ENCODE measurements around the gene SFTPB. TPM values are rescaled to one million over a fixed set of nuclear protein-coding genes. Genes with fewer than 3 reads are reported as not detected.

The SFTPB gene
- total RNA-seq, 1 experiment from 2014 or later = not detected

- CTCF ChIA-PET = interaction anchor here (1.3 to 1.4 kb wide), 3 partner anchors 28 to 70 kb away, joined by 3 to 9 read pairs (median 7); no protein-coding TSS in a partner anchor
- no peak for DNase-seq
- H3K27me3 Mint-ChIP-seq (ENCODE audit: unreplicated experiment) = no peaks in the 10 kb centered on the region
- TF ChIP-seq, protein P1, sequence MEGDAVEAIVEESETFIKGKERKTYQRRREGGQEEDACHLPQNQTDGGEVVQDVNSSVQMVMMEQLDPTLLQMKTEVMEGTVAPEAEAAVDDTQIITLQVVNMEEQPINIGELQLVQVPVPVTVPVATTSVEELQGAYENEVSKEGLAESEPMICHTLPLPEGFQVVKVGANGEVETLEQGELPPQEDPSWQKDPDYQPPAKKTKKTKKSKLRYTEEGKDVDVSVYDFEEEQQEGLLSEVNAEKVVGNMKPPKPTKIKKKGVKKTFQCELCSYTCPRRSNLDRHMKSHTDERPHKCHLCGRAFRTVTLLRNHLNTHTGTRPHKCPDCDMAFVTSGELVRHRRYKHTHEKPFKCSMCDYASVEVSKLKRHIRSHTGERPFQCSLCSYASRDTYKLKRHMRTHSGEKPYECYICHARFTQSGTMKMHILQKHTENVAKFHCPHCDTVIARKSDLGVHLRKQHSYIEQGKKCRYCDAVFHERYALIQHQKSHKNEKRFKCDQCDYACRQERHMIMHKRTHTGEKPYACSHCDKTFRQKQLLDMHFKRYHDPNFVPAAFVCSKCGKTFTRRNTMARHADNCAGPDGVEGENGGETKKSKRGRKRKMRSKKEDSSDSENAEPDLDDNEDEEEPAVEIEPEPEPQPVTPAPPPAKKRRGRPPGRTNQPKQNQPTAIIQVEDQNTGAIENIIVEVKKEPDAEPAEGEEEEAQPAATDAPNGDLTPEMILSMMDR (IDR thresholded peaks at IDR 0.05; ENCODE audit: unreplicated experiment) = no peak
- no peak overlapping the region for H3K27ac Mint-ChIP-seq (ENCODE audit: unreplicated experiment)
- H3K9me3 Mint-ChIP-seq (ENCODE audit: low read depth, unreplicated experiment) = peaks cover 3% of the 10 kb centered on the region
- peaks cover 45% of the 10 kb centered on the region for H3K4me1 Mint-ChIP-seq (ENCODE audit: low read depth, unreplicated experiment)
- no TSS peak for BruUV-seq (replicated peaks)
- H3K36me3 Mint-ChIP-seq (ENCODE audit: insufficient read depth, unreplicated experiment) = peaks cover 15% of the 10 kb centered on the region
- no peak overlapping the region for H3K4me3 Mint-ChIP-seq (ENCODE audit: low read depth, unreplicated experiment)
- intact Hi-C loops (cut with micrococcal nuclease; ENCODE audit: unreplicated experiment) = loop anchor here (1.0 to 5.0 kb wide), 2 partner anchors 27 to 59 kb away; no protein-coding TSS in a partner anchor
Measured at GRCh38 chr2:85706599-85707296, 38.7 kb upstream of the SFTPB start.

GRCh38 chr2:85706063-85706462, 38.1 kb upstream of the SFTPB start:
- BruUV-seq (replicated peaks) = no TSS peak
- H3K4me1 Mint-ChIP-seq (ENCODE audit: low read depth, unreplicated experiment) = peaks cover 51% of the 10 kb centered on the region
- H3K27ac Mint-ChIP-seq (ENCODE audit: unreplicated experiment) = peak overlapping the region; percentile 79
- TF ChIP-seq, protein P1 (IDR thresholded peaks at IDR 0.05; ENCODE audit: unreplicated experiment) = no peak
- H3K4me3 Mint-ChIP-seq (ENCODE audit: low read depth, unreplicated experiment) = no peak overlapping the region
- intact Hi-C loops (cut with micrococcal nuclease; ENCODE audit: unreplicated experiment) = loop anchor here (5.0 kb wide), 1 partner anchor 59 kb away; no protein-coding TSS in a partner anchor
- H3K36me3 Mint-ChIP-seq (ENCODE audit: insufficient read depth, unreplicated experiment) = peaks cover 15% of the 10 kb centered on the region
- DNase-seq = no peak
- no peaks in the 10 kb centered on the region for H3K27me3 Mint-ChIP-seq (ENCODE audit: unreplicated experiment)
- CTCF ChIA-PET = interaction anchor here (1.5 kb wide), 1 partner anchor 66 kb away, joined by 4 read pairs; no protein-coding TSS in a partner anchor
- peaks cover 3% of the 10 kb centered on the region for H3K9me3 Mint-ChIP-seq (ENCODE audit: low read depth, unreplicated experiment)

- CTCF ChIA-PET = interaction anchor here (1.5 kb wide), 1 partner anchor 66 kb away, joined by 4 read pairs; no protein-coding TSS in a partner anchor
- Mint-ChIP-seq H3K27ac (ENCODE audit: unreplicated experiment) (peak overlapping the region; percentile 79), H3K36me3 (ENCODE audit: insufficient read depth, unreplicated experiment) (peaks cover 15% of the 10 kb centered on the region), H3K4me1 (ENCODE audit: low read depth, unreplicated experiment) (peaks cover 51% of the 10 kb centered on the region), H3K27me3 (ENCODE audit: unreplicated experiment) (no peaks in the 10 kb centered on the region), H3K9me3 (ENCODE audit: low read depth, unreplicated experiment) (peaks cover 3% of the 10 kb centered on the region), H3K4me3 (ENCODE audit: low read depth, unreplicated experiment) (no peak overlapping the region)
- BruUV-seq (replicated peaks) = no TSS peak
- TF ChIP-seq, protein P1 (IDR thresholded peaks at IDR 0.05; ENCODE audit: unreplicated experiment) = no peak
- intact Hi-C loops (cut with micrococcal nuclease; ENCODE audit: unreplicated experiment) = loop anchor here (5.0 kb wide), 1 partner anchor 58 kb away; no protein-coding TSS in a partner anchor
- peak; percentile 49 for DNase-seq
Measured at GRCh38 chr2:85705680-85706039, 37.7 kb upstream of the SFTPB start.

GRCh38 chr2:85704800-85705679, 37.0 kb upstream of the SFTPB start:
- Mint-ChIP-seq H3K9me3 (ENCODE audit: low read depth, unreplicated experiment) (peaks cover 3% of the 10 kb centered on the region), H3K27ac (ENCODE audit: unreplicated experiment) (peak overlapping the region; percentile 79), H3K27me3 (ENCODE audit: unreplicated experiment) (no peaks in the 10 kb centered on the region), H3K4me1 (ENCODE audit: low read depth, unreplicated experiment) (peaks cover 51% of the 10 kb centered on the region), H3K36me3 (ENCODE audit: insufficient read depth, unreplicated experiment) (peaks cover 15% of the 10 kb centered on the region), H3K4me3 (ENCODE audit: low read depth, unreplicated experiment) (no peak overlapping the region)
- no TSS peak for BruUV-seq (replicated peaks)
- DNase-seq = no peak
- CTCF ChIA-PET = interaction anchor here (1.5 kb wide), 1 partner anchor 67 kb away, joined by 4 read pairs; no protein-coding TSS in a partner anchor
- TF ChIP-seq, protein P1 (IDR thresholded peaks at IDR 0.05; ENCODE audit: unreplicated experiment) = no peak
- intact Hi-C loops (cut with micrococcal nuclease; ENCODE audit: unreplicated experiment) = loop anchor here (5.0 kb wide), 1 partner anchor 58 kb away; no protein-coding TSS in a partner anchor

Data from Calu3 (cell line).